HG02588 (cell line): ENCODE results near the gene ABCA4.
"Not testable (repeated sequence)": the region's sequence is repeated elsewhere in the genome, so short reads cannot be mapped to it uniquely, and the experiment has no call there.

ENCODE experiments used
- ATAC-seq: cut with Tn5 transposase; IDR thresholded peaks from one replicate; pipeline ENCODE4 v1.9.1; 2021; ENCODE audit warnings: mild to moderate bottlenecking, moderate library complexity; ENCODE audit not compliant: unreplicated experiment

ABCA4 gene

DNA sequence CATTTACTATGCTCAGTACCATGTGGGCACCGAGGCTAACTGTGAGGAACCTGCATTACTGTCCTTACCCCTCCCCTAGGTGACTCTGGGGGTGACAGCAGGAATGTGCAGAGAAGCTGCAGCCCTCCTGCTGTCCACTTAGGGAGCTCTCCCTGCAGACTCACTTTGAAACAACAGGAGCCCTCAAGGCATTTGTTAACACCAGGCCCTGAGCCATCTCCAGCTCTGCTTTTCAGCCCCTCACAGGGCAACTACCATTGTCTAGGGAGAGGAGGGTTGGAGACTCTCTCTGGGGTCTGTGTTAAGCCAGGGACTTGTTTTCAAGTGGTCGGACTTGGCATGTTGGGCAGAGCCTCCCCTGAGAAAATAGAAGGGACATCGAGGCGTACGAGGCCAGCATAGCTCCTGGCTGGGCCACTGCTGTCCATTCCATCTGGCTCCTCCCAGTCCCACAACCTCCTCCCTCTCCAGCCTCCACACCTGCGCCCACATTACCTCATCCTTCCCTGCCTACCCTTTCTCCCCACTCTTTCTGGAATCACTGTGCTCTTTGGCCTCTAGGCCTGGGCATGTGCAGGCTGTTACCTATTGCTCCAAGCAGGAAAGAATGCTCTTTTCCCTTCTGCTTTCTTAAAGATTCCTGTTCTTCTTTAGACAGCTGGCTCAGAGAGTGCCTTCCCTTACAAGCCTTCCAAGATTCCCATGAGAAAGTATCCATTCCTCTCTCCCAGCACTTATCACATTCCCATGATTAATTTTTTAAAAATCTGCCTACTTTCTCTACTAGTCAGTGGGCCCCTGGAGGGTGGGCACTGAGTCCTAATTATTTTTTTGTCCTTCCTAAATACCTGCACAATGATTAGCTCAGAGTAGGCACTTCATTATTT, 109.0 kb downstream of the ABCA4 start:
- no peak for ATAC-seq

DNA sequence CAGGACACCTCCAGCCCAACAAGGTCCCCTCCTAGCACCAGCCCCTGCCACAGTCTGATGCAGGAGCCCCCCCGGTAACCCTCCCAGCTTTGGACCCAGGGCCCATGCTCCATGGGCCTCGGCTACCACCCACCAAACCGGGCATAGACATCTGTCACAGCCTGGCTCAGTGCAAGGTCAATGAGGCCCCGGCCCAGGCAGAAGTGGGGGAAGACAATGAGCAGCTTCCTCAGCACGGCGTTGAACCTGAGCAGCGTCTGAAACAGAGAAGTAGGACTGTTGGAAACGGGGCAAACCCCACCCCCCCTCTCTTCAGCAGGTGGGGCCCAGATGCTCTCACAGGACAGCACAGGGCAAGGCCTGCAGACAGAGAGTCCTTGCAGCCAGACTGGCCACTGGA, 109.8 kb downstream of the ABCA4 start:
- no peak for ATAC-seq

DNA sequence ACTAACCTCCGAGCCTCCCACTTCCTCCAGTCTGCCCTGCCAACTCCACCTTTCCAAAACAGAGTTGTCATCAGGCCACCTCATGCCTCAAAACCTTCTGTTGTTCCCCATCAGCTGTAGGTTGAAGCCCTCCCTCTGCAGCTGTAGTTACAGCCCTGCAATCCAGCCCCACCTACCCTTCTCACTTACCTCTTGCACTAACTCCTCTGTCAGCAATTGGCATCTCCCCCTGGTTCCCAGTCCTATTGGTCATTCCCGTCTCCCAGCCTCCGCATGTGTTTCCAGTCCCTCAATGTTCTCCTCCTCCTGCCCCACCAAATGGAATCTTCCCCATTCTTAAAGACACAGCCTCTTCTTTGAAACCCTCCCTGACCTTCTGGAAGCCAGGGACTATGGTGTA, 111.6 kb downstream of the ABCA4 start:
- no peak for ATAC-seq

DNA sequence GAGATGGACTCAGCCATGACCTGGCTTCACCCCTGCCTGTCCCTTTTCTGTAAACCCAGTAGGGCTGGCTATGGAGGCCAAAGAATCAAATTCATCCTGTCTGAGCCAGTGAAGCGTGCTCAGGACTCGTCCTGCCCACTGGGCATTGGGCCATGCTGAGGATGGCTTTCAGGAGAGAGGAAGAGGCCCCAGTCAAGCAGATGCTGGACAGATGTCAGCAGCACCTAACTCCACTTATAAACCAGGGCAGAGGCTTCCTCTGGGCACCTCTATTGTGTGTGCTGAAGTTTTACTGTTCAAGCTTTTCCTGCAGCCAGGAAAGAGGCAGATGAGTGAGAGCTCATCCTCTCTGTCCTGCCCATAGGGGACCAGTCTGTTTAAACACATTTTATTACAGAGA, 114.3 kb downstream of the ABCA4 start:
- no peak for ATAC-seq

DNA sequence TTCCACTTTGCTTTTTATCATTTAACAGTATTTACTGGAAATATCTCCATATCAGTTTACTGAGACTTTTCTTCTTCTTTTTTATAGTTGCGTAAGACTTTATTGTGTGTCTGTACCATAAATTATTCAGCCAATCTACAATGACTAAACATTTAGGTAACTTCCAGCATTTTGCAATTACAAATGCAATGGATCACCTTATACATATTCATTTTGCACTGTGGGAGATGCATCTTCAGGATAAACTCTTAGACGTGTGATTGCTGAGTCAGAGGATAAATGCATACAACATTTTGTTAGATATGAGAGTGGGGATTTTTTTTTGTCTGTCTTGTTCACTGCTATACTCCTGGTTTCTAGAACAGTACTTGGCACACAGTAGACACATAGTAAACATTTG, 116.0 kb downstream of the ABCA4 start:
- ATAC-seq: no peak

DNA sequence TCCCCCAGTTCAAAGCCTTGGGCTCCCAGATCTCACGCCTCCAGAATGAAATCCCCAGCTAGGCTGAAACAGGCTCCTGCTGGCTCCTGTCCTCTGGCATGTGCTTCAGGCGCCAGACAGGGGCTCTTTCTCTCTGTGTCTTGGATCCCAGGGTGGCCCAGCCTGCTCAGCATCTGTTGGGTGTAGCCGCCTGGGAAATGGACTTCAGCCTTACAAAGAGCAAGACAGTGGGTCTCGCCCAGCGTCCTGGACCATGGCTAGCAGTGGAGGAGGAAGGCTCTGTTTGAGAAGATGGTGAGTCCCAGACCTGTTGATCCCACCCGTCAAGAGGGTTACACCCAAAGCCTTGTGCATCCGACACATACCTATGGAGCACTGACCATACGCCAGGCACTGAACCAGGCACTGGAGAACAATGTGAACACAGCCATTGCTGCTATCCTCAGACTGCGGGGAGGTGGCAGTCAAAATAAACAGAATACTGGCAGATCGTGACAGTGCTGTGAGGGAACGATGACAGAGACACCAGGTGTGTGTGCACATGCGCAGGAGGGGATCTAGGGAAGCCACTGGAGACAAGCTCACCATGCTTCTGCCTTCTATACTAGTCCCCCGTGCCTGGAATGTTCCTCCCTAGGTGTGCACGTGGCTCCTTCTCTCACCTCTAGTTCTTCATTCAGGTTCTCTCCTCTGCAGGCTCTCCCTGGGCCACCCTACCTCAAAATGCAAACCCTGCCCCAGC, 118.7 kb downstream of the ABCA4 start:
- ATAC-seq: no peak

DNA sequence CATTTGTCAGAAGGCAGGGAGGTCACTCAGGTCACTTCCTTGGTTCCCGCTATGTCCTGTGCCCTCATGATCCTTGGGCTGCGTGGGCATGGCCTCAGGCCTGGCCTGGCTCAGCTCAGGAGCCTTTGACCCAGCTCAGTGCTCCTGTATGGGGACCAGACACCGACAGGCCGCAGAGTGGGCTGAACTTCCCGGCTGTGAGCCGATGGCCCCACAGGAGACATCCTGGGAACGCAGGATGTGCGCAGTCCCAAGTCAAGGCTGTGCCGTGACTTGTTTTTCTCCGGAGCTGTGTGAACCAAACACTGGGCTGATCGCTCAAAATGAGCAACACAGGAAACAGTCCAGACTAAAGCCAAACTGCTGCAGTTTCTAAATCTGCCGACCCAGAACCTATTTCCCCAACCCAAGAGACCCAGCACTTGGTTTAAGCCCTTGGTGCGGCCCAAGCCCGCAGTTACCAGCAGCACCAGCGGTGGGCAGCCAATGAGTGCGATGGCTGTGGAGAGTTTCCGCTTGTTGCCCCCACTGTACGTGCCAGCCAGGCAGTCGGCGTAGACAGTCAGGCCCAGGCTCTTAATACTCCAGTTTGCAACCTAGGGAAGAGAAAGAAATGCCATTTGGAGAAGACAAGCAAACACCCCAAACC, 119.4 kb downstream of the ABCA4 start:
- ATAC-seq: no peak

DNA sequence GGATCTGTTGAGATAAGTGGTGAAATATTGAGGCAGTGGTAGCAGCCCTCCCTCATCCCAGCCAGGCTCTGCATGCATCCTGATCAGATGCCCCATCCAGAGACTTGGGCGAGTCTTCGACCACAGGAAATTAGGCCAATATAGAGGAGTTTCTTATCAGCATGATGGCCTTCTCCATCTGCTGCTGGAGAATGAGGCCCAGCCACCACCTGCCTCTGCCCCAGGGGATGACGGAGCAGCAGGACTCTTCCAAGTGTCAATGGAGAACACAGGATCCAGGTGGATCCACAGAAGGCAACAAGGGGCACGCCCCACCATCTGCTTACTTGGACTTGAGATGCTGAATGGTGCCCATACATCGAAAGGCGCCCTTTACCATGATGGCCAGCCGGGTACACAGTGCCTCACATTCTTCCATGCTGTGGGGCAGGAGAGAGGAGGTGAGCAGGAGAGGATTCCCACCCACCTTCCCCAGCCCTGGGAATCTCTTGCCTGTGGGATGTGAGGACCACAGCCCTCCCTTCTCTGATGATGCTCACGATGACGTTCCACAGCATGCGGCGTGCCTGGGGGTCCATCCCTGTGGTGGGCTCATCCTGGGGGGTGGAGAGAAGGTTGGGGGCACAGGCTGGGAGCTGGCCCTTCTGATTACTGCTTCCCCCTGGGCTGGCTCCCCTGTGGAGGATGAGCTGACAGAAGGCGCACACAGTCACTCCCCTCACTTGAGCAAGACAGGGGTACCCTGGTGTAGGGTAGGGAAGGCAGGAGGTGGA, 120.3 kb downstream of the ABCA4 start:
- ATAC-seq: no peak

DNA sequence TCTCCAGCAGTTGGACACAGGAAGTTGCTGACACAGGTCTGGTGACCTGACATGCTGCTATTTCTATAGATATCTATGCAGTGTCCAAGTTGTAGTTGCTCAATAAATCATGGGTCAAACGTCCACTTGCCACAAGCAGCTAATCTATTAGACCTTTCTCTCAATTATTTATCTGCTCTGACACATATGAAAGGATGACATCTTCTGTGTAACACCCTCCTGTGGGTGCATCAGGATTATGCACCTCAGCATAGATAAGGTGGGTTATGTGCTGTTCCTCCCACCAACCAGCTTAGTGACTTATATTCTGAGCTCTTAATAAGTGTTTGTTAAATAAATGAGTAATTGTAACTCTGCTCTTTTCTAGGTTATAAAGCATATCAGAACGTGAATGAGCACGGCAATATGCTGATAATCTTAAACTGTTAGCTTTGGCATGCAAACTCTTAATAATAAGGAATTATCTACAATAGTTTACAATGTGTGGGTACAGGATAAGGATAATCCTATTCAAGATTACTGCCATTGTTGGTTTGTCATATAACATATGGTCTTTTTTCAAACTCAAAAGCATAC, 121.0 kb downstream of the ABCA4 start:
- ATAC-seq: no peak

DNA sequence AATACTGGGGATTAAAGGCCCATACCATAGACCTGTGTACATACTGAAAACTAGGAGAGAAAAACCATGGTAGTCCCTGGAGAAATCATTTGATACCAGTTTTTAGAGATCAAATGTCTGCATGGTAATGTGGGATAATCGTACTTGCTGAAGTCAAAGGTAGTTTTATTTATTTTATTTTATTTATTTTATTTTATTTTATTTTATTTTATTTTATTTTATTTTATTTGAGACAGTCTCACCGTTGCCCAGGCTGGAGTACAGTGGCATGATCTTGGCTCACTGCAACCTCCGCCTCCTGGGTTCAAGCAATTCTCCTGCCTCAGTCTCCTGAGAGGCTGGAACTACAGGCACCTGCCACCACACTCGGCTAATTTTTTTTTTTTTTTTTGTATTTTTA, 122.4 kb downstream of the ABCA4 start:
- not testable (repeated sequence) for ATAC-seq

DNA sequence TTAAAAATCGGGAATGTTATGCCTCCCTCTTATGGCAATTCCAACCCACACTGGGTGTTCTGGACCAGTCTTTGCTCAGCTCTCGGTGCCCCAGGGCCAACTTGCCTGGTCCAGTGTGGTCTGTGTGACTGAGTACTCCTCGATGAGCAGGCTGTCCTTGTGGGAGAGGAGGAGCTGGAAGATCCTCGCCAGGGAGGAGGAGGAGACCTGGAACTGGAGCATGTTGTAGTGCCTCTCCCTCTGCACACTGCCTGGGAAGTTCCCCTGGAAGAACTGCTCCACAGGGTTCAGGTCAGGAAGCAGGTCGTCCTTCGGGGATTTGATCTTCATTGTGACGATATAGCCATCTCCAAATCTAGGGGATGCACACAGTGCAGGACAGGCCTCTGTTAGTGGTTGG, 123.2 kb downstream of the ABCA4 start:
- no peak for ATAC-seq

DNA sequence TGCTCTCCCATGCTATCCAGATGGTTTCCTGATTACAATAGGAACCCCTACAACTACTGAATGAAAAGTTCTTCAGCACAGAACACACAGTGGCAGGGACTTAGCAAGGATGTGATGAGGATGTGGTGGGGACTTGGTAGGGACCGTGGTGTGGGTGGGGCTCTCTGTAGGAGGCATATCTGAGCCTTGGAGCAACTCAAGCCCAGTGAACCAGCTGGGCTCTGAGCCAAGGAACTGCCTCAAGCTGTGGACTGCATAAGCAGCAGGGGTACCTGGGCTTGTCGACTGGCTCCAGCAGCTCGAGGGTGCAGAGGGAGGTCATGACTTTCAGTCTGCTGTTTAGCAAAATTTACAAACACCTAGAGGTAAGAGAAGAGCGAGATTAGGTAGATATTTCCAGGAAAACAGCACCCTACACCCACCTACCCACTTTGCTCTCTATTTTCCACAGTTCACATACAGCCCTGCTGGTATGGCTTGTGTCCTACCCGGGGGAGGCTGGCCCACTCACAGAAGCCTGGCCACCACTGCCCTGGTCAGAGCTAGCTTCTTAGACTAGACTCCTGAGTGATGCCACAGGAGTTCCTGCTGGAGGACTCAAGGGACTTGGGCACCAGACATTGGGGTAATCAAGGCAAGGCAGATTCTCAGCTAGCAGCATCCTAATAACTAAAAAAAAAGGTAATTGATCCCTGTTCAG, 125.0 kb downstream of the ABCA4 start:
- no peak for ATAC-seq

DNA sequence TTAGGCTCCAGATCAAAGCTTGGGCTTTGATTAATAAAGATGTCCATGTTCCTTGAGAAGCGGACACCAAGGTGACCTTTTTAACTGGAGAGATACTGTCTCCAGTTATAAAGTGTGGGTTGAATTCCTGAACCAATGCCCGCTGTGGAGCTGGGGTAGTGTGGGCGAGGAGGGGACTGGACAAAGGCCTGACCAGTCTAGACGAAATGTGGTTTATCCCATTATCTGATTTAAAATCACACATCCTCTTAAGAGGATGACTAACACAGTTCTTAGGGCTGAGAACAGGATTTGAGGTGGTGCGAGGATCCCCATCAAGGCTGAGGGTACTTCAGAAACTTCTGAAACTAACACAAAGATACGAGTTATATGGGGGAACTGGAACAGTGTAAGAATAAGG, 127.2 kb downstream of the ABCA4 start:
- no peak for ATAC-seq

DNA sequence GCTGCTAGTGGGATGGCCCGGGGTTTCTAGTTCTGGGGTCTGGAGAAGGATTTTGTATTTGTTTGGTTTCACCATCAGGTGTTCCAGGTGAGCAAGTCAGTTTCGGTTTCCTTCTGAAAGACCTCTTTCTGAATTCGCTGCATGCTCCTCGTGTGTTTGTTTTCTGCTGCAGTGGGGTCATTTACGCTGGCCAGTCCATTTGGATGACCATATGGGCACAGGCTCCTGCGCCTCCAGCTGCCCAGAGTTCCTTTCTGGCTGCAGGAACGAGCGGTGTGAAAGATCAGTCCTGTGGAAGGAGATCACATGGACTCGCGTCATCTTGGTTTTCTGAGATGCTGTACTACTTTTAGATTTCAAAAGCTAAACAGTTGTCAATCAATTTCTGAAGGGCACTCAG, 128.0 kb downstream of the ABCA4 start:
- ATAC-seq: no peak

DNA sequence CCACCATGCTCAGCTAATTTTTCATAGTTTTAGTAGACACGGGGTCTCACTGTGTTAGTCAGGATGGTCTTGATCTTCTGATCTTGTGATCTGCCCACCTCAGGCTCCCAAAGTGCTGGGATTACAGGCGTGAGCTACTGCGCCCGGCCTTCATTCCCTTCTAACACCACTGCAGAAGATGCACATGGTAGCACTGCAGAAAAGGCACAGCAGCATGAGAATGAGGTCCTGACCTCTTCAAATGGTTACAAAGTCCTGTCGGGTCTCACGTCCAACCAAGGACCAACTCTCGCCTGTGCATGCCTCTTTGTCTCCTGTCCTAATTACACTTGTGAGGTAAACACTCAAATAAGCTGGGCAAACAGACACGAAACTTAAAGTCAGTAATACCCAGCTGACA, 128.8 kb downstream of the ABCA4 start:
- ATAC-seq: no peak

DNA sequence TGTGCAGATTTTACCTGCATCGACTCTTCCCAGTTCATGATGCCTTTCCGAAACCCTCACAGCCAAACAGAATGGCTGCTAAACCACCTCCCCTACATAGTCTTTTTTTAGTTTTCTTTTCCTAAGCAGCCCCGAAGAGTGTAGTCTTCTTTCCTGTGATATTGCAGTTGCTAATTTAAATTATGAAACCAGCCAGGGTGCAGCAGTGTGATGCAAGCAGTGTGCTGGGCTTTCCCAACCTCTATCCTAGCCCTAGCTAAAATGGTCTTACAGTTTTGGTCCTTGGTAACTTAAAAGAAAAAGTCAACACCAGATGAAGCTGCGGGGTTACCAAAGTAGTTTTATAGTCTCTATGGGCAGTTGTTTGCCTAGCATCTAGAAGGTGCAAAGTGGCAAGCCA, 129.7 kb downstream of the ABCA4 start:
- no peak for ATAC-seq

DNA sequence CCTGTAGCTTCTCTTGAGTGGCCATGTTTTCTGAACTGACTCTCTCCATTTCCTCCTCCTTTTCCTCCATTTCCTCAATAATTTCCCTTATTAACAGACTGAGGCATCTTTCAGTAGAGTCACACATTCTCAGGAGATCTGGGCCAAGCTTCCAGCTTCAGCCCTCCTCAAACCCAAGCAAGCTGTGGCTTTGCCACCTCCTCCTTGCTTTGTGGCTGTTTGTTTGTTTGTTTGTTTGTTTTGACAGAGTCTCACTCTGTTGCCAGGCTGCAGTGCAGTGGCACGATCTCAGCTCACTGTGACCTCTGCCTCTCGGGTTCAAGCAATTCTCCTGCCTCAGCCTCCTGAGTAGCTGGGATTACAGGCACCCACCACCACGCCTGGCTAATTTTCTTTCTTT, 130.5 kb downstream of the ABCA4 start:
- ATAC-seq: not testable (repeated sequence)

DNA sequence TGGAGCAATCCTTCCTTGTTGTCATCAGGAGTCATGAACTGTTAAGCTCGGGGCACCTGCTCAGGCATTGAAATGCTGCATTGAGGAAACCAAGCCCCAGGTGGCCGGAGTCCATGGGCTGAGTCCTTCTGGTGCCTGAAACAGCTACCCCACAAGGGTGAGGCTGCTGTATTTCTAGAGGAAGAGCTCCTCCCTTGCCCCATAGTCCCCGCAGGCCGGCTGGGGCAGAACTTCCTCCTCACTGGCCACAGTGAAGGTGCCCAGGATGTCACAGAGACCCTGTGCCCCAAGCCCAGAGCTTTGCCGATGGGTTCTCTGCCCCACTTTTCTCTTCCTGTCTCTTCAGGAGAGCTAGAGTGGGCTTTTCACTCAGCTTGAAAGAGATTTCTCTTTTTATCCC, 130.9 kb downstream of the ABCA4 start:
- ATAC-seq: no peak

DNA sequence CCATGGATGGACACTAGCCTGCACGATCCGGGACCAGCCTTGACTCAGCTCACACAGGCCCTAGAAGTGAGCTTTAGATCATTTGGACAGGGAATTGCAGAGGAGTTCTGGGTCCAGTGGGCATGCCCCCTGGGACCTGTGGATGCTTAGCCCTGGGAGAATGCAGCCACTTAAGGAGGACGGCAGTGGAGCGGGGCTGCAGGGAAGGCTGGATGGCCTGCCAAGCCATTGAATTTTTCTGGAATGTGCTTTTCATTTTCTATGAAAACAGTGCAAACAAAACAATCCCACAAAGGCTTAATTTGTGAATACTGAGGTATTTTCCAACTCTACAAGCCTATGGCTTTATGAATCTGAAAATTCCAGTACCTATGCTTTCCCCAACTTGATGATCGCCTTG, 131.3 kb downstream of the ABCA4 start:
- ATAC-seq: no peak
